ENCODE data around the gene LPCAT1.

DNA sequence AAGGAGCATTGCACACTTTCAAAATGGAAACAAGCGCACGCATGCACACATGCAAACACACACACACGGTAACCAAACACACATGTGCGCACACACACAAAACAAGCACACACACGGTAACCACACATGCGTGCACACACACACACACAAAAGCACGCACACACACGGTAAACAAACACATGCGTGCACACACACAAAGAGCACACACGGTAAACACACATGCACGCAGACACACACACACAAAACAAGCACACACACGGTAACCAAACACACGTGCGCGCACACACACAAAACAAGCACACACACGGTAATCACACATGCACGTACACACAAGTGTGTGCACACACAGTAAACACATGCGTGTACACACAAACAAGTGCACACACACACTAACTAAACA is 59.2 kb downstream of the LPCAT1 start:
- TF ChIP-seq, protein P1, sequence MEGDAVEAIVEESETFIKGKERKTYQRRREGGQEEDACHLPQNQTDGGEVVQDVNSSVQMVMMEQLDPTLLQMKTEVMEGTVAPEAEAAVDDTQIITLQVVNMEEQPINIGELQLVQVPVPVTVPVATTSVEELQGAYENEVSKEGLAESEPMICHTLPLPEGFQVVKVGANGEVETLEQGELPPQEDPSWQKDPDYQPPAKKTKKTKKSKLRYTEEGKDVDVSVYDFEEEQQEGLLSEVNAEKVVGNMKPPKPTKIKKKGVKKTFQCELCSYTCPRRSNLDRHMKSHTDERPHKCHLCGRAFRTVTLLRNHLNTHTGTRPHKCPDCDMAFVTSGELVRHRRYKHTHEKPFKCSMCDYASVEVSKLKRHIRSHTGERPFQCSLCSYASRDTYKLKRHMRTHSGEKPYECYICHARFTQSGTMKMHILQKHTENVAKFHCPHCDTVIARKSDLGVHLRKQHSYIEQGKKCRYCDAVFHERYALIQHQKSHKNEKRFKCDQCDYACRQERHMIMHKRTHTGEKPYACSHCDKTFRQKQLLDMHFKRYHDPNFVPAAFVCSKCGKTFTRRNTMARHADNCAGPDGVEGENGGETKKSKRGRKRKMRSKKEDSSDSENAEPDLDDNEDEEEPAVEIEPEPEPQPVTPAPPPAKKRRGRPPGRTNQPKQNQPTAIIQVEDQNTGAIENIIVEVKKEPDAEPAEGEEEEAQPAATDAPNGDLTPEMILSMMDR (IDR thresholded peaks at IDR 0.05): no peak
- TF ChIP-seq ZFX (IDR thresholded peaks at IDR 0.05; ENCODE audit: borderline replicate concordance): no peak

Measured in 22Rv1 (cell line).